Measurements from ENCODE around the gene HOXC11.

HOXC11 gene

GRCh38 chr12:53942467-53942997 lies 30.4 kb upstream of the HOXC11 start:
- no peak for DNase-seq (ENCODE audit: low read depth)

- no peak for DNase-seq (ENCODE audit: low read depth)
These were observed 28.7 kb upstream of the HOXC11 start for GRCh38 chr12:53944209-53944608.

GRCh38 chr12:53944907-53945847 lies 27.7 kb upstream of the HOXC11 start:
- DNase-seq (ENCODE audit: low read depth), result no peak

- DNase-seq (ENCODE audit: low read depth), result no peak
These were observed 25.2 kb upstream of the HOXC11 start for GRCh38 chr12:53947743-53948142.

- peak; percentile 78 for DNase-seq (ENCODE audit: low read depth)
These were observed 24.0 kb upstream of the HOXC11 start for GRCh38 chr12:53948650-53949593.

DNA sequence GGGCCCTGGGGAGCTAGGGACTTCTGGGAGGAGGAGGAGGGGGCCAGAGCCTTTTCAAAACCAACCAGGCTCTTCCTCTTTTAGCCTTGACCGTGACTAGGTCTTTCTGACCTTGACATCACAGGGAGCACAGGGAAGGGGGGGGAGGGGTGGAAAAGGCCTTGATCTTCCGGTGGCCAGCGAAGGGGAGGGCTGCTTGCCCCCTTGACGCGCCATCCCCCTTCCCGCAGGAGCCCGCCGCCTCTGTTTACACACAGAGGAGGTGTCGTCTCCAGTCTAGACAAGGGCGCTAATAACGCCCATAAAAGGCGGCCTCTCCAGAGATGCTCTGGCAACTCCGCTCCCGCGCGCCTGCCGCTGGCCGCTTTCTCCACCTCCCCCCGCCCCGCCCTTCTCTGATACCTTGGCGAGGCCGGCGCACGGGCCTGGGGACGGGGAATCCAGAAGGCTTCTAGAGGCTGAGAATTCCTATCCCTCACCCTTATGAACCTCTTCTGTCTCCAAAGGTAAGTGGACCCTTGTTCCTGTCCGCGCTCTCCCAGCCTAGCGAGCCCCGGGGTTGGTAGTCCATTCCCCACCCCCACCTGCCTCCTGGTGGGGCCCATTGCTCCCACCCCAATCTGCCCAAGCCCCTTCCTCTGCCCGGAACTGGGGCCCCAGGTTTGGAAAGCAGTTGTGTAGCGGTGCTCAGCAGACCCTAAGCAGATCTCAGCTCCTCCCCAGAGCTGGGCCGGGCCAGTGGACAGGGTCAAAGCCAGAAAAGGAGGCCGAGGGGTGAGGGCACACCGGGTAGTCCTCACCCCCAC lies 23.1 kb upstream of the HOXC11 start:
- peak; percentile 77 for DNase-seq (ENCODE audit: low read depth)

DNA sequence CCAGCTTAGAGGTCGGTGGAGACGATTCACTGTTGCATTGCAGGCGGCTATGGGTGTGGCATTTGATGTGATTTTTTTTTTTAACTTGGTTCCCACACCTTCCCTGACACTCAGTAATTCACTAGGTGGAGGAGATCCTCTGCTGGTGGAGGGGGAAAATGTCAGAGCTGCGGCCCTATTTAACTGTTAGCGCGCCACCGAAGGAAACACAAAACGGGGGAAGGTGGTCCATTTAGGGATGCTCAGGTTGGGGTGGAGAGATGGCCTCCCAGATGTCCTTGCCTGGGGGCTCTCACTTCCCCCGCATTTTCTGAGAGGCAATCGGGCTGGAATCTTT lies 22.5 kb upstream of the HOXC11 start:
- no peak for DNase-seq (ENCODE audit: low read depth)

- no peak for DNase-seq (ENCODE audit: low read depth)
These were observed 21.9 kb upstream of the HOXC11 start for GRCh38 chr12:53950789-53951576.

GRCh38 chr12:53951577-53952334 lies 21.2 kb upstream of the HOXC11 start:
- DNase-seq (ENCODE audit: low read depth), result no peak

DNA sequence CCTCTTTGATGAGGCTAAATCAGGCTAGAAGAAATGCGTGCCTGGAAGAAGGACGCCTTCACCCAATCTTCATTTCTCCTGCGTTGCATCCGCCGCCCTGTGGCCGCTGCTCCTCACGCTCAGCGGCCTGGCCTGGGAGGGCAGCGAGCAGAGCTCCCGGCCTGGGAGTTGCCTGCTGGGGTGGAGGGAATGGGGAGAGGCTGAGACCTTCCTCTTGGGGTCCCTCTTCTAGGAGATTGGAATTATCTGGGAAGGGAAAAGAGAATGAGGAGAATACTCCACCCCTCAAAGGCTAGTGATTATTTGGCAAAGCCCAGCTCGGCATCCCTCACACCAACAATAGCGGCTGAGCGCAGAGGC lies 20.6 kb upstream of the HOXC11 start:
- DNase-seq (ENCODE audit: low read depth), result no peak

DNA sequence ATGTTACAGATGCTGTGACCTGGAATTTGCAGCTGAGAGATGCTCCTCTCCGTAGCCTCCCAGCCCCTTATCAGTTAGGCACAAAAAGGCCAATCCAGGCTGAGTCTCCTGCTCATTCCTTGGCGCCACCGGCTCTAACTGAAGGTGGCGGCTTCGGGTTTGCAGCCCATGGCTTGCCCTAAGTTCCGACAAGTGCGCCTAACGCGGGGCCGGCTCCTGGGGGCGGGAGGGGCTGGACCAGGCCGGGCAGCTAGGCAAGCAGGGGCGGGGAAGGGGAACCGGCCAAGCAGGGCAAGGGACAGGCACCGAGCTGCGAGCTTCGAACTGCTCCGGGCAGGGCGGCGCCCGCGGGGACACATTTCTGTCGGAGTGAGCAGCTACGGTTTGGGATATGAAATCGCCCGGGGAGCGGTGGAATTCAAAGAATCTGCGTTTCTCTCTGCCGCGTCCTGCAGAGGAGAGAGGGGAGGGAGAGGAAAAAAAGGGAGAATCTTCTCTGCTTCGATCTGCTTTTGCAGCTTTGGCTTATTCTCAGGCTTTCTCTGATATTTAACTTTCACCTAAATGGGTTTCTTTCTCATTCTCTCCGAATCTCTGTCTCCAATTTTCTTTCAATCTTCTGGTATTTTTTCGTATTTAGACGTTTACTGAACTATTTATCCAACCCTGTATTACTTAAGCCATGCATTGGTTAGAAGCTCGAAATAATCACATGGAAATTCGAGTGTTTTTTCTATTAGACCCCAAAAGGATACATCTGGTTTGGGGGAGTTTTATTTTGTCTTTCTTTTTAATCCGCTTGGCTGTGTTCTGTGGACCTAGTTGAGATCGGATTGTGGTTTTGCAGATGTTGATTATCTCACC lies 19.8 kb upstream of the HOXC11 start:
- DNase-seq (ENCODE audit: low read depth), result no peak

DNA sequence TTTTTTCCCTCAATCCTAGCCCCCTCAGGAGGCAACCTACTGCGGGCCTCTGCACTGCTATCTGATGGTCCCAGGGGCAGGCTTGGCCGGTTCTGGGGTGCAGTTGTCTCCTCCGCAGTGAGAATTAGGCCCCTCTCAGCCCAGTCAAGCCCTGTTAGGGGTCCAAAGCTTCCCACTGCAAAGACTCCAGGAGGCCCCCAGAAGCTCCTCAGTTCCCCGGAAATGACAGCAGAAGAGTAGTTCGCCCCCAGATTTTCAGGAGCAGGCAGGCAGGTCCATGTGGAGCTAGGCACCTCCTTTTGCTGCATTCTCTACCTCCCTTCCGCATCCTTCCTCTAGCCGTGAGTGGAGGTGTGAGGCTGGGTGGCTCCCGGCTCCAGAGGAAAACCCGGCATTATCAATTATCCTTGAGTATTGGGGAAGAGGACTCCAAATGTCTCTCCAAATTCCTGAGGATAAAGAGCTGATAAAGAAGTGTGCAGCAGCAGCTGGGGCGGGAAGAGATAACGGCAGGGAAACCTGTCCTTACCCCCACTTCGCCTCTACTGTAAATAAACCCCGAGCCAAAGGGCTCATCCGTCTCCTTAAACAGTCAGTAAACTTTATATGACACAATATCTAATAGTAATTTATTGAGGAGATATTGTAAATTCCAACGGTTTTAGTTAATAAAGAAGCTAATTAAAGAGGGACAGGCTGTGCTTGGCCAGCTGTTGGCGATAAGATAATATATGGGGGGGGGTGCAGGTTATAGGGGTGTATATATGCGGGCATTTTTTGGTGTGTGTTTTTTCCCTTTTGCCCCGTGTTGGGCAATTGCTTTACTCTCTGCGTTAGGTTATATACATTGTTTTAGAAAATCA lies 18.9 kb upstream of the HOXC11 start:
- DNase-seq (ENCODE audit: low read depth), result no peak

DNA sequence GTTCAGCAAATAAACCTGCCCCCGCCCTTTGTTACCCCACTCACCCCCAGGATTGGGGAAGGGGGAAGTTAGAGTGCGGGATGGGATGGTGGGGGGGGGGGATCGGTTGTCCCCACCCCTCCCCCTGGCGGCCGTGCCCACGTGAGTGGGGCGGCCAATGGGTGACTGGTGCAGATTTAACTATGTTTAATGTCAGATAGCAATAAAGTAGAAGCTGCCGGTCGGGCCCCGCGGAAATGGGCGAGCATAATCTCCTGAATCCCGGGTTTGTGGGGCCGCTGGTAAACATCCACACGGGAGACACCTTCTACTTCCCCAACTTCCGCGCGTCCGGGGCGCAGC lies 18.3 kb upstream of the HOXC11 start, which contains the start of gene HOXC12:
HOXC12 (plus strand) TSS at position 210 of the 342 bp plus-strand sequence; CDS start at position 237, 27 bp downstream.
- no peak for DNase-seq (ENCODE audit: low read depth)

- no peak for DNase-seq (ENCODE audit: low read depth)
These were observed 17.7 kb upstream of the HOXC11 start for GRCh38 chr12:53955036-53955775.

GRCh38 chr12:53955776-53956250 lies 17.1 kb upstream of the HOXC11 start:
- DNase-seq (ENCODE audit: low read depth), result no peak

DNA sequence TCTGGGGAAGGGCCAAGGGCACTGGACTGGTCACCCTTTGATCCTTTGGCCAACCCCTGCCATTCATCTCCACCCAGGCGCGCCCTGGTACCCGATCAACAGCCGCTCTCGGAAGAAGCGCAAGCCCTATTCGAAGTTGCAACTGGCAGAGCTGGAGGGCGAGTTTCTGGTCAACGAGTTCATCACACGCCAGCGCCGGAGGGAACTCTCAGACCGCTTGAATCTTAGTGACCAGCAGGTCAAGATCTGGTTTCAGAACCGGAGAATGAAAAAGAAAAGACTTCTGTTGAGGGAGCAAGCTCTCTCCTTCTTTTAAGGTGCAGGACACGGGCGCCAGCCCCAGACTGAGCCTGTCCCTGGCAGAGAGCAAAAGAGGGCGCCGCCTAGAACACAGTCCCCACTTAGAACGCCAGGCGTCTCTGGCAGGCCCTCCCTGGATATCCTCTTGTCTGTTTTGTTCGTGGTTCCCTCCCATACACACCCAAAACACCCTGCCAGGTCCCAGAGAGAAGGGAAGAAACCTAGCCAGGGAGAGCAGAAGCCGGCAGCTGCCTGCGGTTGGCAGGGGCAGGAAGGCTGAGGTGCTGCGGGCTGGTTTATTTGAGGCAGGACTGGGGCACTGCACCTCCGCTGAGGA lies 16.6 kb upstream of the HOXC11 start:
- no peak for DNase-seq (ENCODE audit: low read depth)
